GM19240 (cell line): ENCODE measurements around the gene CDH4.

ENCODE experiments used
- DNase-seq: peaks from one replicate; pipeline ENCODE4 v3.0.0; 2011; ENCODE audit warnings: low spot score; ENCODE audit not compliant: insufficient read length

CDH4 gene

GRCh38 chr20:61532736-61533135, 280.7 kb downstream of the CDH4 start:
- DNase-seq, result no peak

GRCh38 chr20:61533231-61533631, 281.2 kb downstream of the CDH4 start:
- DNase-seq, result no peak

- DNase-seq, result no peak
Measured at GRCh38 chr20:61534346-61534745, 282.3 kb downstream of the CDH4 start.

- DNase-seq, result no peak
Measured at GRCh38 chr20:61535091-61535490, 283.0 kb downstream of the CDH4 start.

GRCh38 chr20:61535536-61535935, 283.5 kb downstream of the CDH4 start:
- DNase-seq, result no peak

- no peak for DNase-seq
Measured at GRCh38 chr20:61535956-61536355, 283.9 kb downstream of the CDH4 start.

GRCh38 chr20:61536671-61537070, 284.6 kb downstream of the CDH4 start:
- no peak for DNase-seq

- DNase-seq, result no peak
Measured at GRCh38 chr20:61537239-61538182, 285.4 kb downstream of the CDH4 start.

GRCh38 chr20:61538183-61538942, 286.3 kb downstream of the CDH4 start:
- no peak for DNase-seq

- no peak for DNase-seq
Measured at GRCh38 chr20:61538943-61539265, 286.8 kb downstream of the CDH4 start.

GRCh38 chr20:61539706-61540360, 287.8 kb downstream of the CDH4 start:
- DNase-seq, result no peak

- no peak for DNase-seq
Measured at GRCh38 chr20:61541537-61541936, 289.5 kb downstream of the CDH4 start.

GRCh38 chr20:61543086-61543485, 291.0 kb downstream of the CDH4 start:
- no peak for DNase-seq

GRCh38 chr20:61543931-61544745, 292.1 kb downstream of the CDH4 start:
- no peak for DNase-seq

GRCh38 chr20:61544910-61545889, 293.1 kb downstream of the CDH4 start:
- no peak for DNase-seq

GRCh38 chr20:61546641-61547040, 294.6 kb downstream of the CDH4 start:
- no peak for DNase-seq

GRCh38 chr20:61548069-61548468, 296.0 kb downstream of the CDH4 start:
- no peak for DNase-seq

- DNase-seq, result no peak
Measured at GRCh38 chr20:61549865-61550264, 297.8 kb downstream of the CDH4 start.

GRCh38 chr20:61551401-61551800, 299.3 kb downstream of the CDH4 start:
- DNase-seq, result no peak

- no peak for DNase-seq
Measured at GRCh38 chr20:61554617-61555016, 302.6 kb downstream of the CDH4 start.
